ENCODE results near the gene ADAMTSL2. TPM values are rescaled to one million over a fixed set of nuclear protein-coding genes. Genes with fewer than 3 reads are reported as not detected.

The ADAMTSL2 gene
- total RNA-seq, 2 donors from 2014 or later: 4.9 to 27.7 TPM

- no peak for TF ChIP-seq CTCF (IDR thresholded peaks at IDR 0.05)
- Histone ChIP-seq H3K27me3 (peaks cover 4 to 6% of the 10 kb centered on the region in 2 donors), H3K36me3 (no peaks in the 10 kb centered on the region), H3K4me3 (no peak overlapping the region), H3K27ac (no peak overlapping the region), H3K4me1 (no peaks in the 10 kb centered on the region), H3K9me3 (no peaks in the 10 kb centered on the region)
- DNase-seq (ENCODE audit: low spot score): no peak
Observed at GRCh38 chr9:133613432-133613831, 78.9 kb downstream of the ADAMTSL2 start.

- H3K4me3 ChIP-seq: no peak overlapping the region
- no peak overlapping the region for H3K27ac ChIP-seq
- DNase-seq (ENCODE audit: low spot score): no peak
- no peaks in the 10 kb centered on the region for H3K27me3 ChIP-seq
- H3K4me1 ChIP-seq: no peaks in the 10 kb centered on the region
- no peaks in the 10 kb centered on the region for H3K9me3 ChIP-seq
- no peak for TF ChIP-seq CTCF (IDR thresholded peaks at IDR 0.05)
- H3K36me3 ChIP-seq: no peaks in the 10 kb centered on the region
Observed at GRCh38 chr9:133614056-133614455, 79.6 kb downstream of the ADAMTSL2 start.

GRCh38 chr9:133614678-133615077, 80.2 kb downstream of the ADAMTSL2 start:
- DNase-seq (ENCODE audit: low spot score): no peak
- Histone ChIP-seq H3K27ac (no peak overlapping the region), H3K27me3 (no peaks in the 10 kb centered on the region), H3K9me3 (no peaks in the 10 kb centered on the region), H3K4me3 (no peak overlapping the region), H3K36me3 (no peaks in the 10 kb centered on the region), H3K4me1 (no peaks in the 10 kb centered on the region)
- no peak for TF ChIP-seq CTCF (IDR thresholded peaks at IDR 0.05)

GRCh38 chr9:133615186-133615585, 80.7 kb downstream of the ADAMTSL2 start:
- no peak overlapping the region for H3K27ac ChIP-seq
- H3K36me3 ChIP-seq: no peaks in the 10 kb centered on the region
- H3K27me3 ChIP-seq: no peaks in the 10 kb centered on the region
- no peaks in the 10 kb centered on the region for H3K4me1 ChIP-seq
- TF ChIP-seq CTCF (IDR thresholded peaks at IDR 0.05): no peak
- DNase-seq (ENCODE audit: low spot score): no peak
- no peak overlapping the region for H3K4me3 ChIP-seq
- H3K9me3 ChIP-seq: no peaks in the 10 kb centered on the region

GRCh38 chr9:133615606-133616188, 81.2 kb downstream of the ADAMTSL2 start:
- no peaks in the 10 kb centered on the region for H3K9me3 ChIP-seq
- no peaks in the 10 kb centered on the region for H3K36me3 ChIP-seq
- H3K4me3 ChIP-seq: no peak overlapping the region
- no peak for DNase-seq (ENCODE audit: low spot score)
- H3K4me1 ChIP-seq: no peaks in the 10 kb centered on the region
- no peak overlapping the region for H3K27ac ChIP-seq
- no peak for TF ChIP-seq CTCF (IDR thresholded peaks at IDR 0.05)
- no peaks in the 10 kb centered on the region for H3K27me3 ChIP-seq
